Activated T-cell treated with anti-CD3 and anti-CD28 coated beads, Interleukin-2, amount 50 U/mL, for 72 hours (primary cell): ENCODE results near the gene PPOX. TPM values are rescaled to one million over a fixed set of nuclear protein-coding genes. Genes with fewer than 3 reads are reported as not detected.

Experiments
- ATAC-seq, 2 donors: fragments of 150-1000 bp; cut with Tn5 transposase; replicated peaks in 1 of 2; 2 replicates each; pipeline ENCODE4 v1.10.0; 2021; ENCODE audit warnings: moderate library complexity in 2 of 2, mild to moderate bottlenecking in 1 of 2
- DNase-seq, 2 donors: peaks; one replicate each; pipeline ENCODE4 v3.0.0; 2021 to 2022; ENCODE audit warnings: mixed read lengths in 1 of 2
- H3K27ac Mint-ChIP-seq: one replicate; pipeline ENCODE4 v1.8.0; 2022; ENCODE audit warnings: mild to moderate bottlenecking, moderate library complexity, mixed read lengths
- H3K27me3 Mint-ChIP-seq: one replicate; pipeline ENCODE4 v1.8.0; 2022; ENCODE audit warnings: low read depth, mixed read lengths
- H3K36me3 Mint-ChIP-seq, 2 donors: one replicate each; pipeline ENCODE4 v1.8.0; 2022; ENCODE audit warnings: mixed read lengths in 2 of 2, mild to moderate bottlenecking in 1 of 2; ENCODE audit not compliant: insufficient read depth in 2 of 2
- H3K4me1 Mint-ChIP-seq: one replicate; pipeline ENCODE4 v1.8.0; 2022; ENCODE audit warnings: low read depth, mixed read lengths
- H3K4me3 Mint-ChIP-seq, 2 donors: one replicate each; pipeline ENCODE4 v1.8.0; 2022; ENCODE audit warnings: mild to moderate bottlenecking in 2 of 2, mixed read lengths in 2 of 2, moderate library complexity in 2 of 2
- H3K9me3 Mint-ChIP-seq, 2 donors: one replicate each; pipeline ENCODE4 v1.8.0; 2022; ENCODE audit warnings: mixed read lengths in 2 of 2
- total RNA-seq, 2 donors: library from RNA; stranded (reverse); gene quantifications; one replicate each; pipeline ENCODE4 v1.2.3, GENCODE V29; 2022

The PPOX gene
- total RNA-seq, result 10 to 100 TPM; 35.3 to 45.9 TPM

DNA sequence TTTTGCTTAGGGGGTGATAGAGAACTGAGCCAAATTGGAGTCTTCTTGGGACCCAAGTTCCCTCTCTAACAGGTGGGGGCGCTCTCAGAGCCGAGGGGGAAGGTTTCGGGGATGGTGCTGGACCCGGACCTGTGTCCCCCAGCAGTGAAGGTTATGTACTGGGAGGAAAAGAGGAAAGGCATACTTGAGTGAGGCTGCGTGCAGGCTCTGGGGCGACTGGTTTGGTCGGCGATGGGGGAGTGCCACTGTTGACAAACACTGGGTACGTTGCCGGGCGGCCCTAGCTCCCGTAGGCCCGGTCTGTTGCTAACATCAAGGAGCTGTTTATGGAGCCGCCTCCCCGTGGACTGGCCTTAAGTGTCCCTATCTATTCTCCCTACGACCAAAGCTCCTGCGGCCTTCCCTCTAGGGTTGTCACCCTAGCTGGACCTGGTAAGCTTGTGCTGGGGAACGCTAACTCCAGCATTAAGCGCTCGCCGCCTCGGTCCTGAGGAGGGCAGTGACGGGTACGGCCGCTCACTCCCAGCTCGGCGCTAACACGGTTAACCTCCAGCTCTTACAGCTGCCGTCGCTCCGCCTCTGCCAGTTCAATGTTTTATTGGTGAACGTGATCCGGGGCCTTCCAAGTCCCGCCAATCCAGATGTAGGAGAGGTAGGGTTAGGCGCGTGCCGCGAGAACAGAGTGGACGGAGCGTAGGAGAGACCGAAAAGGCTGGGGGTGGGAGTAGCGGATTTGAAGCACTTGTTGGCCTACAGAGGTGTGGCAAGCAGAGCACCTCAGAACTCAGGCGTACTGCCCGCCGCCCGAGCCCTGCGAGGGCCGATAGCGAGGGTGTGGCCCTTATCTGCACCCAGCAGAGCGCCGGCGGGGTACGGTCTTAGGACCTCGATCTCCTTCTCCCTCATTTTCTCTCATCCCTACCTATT is at the start of gene PPOX:
PPOX (plus strand) TSS at position 685 of the 927 bp plus-strand sequence. CDS start 422 bp downstream, outside the sequence.
- peak within 1 kb of the TSS; percentile 92 for H3K27ac Mint-ChIP-seq
- H3K4me1 Mint-ChIP-seq, result peaks cover 58% of the 10 kb centered on the region
- H3K36me3 Mint-ChIP-seq, result peaks cover 0 to 13% of the 10 kb centered on the region in 2 donors
- peak; percentile 95 for ATAC-seq
- H3K4me3 Mint-ChIP-seq, result peak within 1 kb of the TSS; percentile 92 to 96
- no peaks in the 10 kb centered on the region for H3K9me3 Mint-ChIP-seq
- peak; percentile 93 to 97 for DNase-seq
- no peaks in the 10 kb centered on the region for H3K27me3 Mint-ChIP-seq

DNA sequence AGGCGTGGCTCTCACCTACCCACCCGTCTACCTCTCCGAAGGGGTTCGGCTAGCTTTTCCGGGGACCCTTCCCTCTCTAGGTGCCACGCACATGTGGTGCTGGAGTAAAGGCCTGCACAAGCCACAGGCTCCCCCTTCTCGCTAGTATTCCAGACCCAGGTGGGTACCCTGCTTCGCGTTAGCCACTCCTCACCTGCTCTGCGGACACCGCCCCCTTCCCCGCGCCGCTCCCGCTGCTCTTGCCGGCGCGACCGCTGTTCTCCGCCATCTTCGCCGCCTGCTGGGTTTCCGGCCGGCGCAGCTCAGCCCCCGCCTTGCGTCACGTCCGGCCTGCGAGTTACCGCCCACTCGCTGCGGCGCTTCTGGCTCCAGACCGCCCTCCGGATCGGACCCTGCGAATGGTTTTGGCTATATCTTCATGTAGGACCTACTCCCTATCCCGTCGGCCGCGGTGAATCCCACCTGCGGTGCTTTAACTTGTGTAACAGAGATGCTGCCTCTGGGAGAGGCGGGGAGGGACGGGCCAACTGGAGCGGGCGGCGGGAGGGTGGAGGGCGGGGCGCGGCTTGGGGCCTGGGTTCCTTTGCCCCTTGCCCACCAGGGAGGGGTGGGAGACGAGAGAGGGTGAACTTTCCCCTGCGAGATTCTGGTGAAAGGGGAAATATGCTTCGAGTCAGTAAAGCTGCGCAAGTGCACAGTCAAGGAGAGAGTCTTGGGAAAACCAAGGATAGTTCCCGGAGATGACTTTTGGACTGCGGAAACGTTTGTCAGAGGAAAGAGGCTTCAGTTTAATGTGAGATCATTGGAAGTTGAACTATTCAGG is 48.3 kb upstream of the PPOX start, which contains the start of the genes NIT1 and PFDN2:
NIT1 (plus strand) TSS at position 347 of the 823 bp plus-strand sequence; CDS start at position 419, 72 bp downstream.
PFDN2 (minus strand) TSS at position 279 of the 823 bp plus-strand sequence; CDS start at position 268, 11 bp downstream.
- ATAC-seq (peak; percentile 66 to 69), DNase-seq (peak; percentile 92)
- H3K9me3 Mint-ChIP-seq, result no peaks in the 10 kb centered on the region
- peak within 1 kb of the TSS; percentile 97 for H3K27ac Mint-ChIP-seq
- peaks cover 70% of the 10 kb centered on the region for H3K4me1 Mint-ChIP-seq
- peaks cover 21 to 37% of the 10 kb centered on the region in 2 donors for H3K36me3 Mint-ChIP-seq
- H3K4me3 Mint-ChIP-seq, result peak within 1 kb of the TSS; percentile 96 to 97
- H3K27me3 Mint-ChIP-seq, result no peaks in the 10 kb centered on the region

DNA sequence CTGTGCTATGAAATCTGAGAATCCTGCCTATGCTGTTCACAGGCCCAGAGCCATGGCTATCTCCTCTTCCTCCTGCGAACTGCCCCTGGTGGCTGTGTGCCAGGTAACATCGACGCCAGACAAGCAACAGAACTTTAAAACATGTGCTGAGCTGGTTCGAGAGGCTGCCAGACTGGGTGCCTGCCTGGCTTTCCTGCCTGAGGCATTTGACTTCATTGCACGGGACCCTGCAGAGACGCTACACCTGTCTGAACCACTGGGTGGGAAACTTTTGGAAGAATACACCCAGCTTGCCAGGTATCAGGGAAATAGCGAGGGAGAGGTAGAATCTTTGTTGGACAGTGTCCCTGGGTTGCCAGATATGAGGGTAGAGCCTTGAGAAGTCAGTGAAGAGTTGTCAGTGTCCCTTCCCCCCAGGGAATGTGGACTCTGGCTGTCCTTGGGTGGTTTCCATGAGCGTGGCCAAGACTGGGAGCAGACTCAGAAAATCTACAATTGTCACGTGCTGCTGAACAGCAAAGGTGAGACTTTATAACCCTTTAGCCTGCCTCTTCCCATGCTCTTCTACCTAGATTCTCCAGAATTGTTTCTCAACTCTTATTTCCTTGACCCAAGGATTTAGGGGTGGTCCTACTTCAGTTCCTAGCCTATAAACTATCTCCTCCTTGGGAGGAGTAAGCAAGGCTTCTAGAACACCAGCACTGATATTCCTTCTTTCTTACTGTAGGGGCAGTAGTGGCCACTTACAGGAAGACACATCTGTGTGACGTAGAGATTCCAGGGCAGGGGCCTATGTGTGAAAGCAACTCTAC is 46.9 kb upstream of the PPOX start:
- ATAC-seq (peak; percentile 47 to 53), DNase-seq (peak; percentile 68 to 77)
- Mint-ChIP-seq H3K36me3 (peaks cover 19 to 40% of the 10 kb centered on the region in 2 donors), H3K27ac (peak overlapping the region; percentile 96), H3K4me1 (peaks cover 56% of the 10 kb centered on the region), H3K4me3 (peak overlapping the region; percentile 96 to 97), H3K27me3 (no peaks in the 10 kb centered on the region), H3K9me3 (no peaks in the 10 kb centered on the region)

DNA sequence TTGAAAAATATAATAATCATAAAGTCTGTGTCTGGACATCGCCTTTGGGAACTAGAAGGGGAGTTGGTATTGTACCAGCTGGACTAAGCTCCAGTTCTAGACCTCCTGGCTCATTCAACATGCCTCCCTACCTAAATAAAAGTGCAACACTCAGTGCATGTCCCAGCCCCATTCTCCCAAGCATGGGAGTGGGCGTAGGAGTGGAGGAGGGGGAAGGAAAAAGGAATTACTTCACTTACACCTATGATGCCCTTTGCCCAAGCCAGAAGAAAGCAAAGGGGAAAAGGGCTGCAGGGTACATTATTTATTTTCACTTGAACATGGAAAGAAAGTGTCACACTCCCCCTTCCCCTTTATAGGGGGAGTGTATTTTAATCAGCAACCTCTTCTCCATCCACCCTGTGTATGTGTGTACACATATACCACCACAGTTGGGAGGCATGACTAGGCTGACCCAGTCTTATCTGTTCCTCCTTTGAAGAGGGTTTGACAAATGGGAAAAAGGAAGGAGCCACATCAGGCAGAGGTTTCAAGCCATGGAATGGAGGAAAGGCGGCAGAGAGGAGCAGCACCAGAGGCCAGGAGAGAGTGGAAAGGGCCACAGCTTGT is 45.1 kb upstream of the PPOX start:
- ATAC-seq (no peak), DNase-seq (no peak)
- Mint-ChIP-seq H3K4me3 (no peak overlapping the region), H3K27me3 (no peaks in the 10 kb centered on the region), H3K4me1 (peaks cover 44% of the 10 kb centered on the region), H3K36me3 (peaks cover 18 to 39% of the 10 kb centered on the region in 2 donors), H3K9me3 (no peaks in the 10 kb centered on the region), H3K27ac (peak overlapping the region; percentile 44)

DNA sequence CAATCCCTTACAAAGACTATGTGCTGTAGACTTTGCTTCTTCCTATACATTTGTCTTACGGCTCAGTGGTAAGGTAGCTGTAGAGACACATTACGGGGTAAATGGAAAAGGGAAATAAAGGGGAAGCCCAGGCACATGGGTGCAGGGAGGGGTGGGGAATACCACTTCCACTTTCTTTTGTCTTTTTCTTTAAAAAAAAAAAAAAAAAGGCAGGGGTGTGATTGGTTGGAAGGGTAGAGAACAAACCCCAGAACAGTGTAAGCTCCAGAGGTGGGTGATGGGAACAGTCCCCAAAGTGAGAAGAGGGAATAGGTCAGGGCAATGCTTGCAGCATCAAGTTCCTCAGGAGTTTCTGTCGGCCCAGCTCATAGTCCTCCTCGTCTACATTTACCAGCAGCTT is 44.4 kb upstream of the PPOX start:
- H3K4me1 Mint-ChIP-seq, result peaks cover 43% of the 10 kb centered on the region
- H3K27ac Mint-ChIP-seq, result peak overlapping the region; percentile 44
- H3K27me3 Mint-ChIP-seq, result no peaks in the 10 kb centered on the region
- DNase-seq (no peak), ATAC-seq (no peak)
- H3K9me3 Mint-ChIP-seq, result no peaks in the 10 kb centered on the region
- peaks cover 21 to 43% of the 10 kb centered on the region in 2 donors for H3K36me3 Mint-ChIP-seq
- H3K4me3 Mint-ChIP-seq, result no peak overlapping the region

DNA sequence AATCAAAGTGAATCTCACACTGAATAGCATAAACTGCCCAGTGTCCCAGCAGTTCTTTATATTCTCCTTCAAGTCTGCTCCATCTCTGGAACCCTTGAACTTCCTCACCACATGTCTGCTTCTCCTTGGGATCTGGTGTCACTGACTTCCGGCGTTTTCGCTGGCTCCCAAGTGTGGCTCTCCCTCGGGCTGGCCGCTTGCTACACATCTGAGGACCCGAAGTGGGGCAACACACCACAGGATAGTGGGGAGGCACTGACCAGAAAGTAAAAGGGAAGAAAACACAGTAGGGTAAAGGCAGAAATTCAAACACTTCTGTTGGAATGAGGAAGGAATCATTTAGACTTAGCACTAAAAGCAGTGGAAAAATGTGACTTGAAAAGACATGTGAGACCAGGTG is 43.3 kb upstream of the PPOX start:
- Mint-ChIP-seq H3K27ac (peak overlapping the region; percentile 47), H3K9me3 (no peaks in the 10 kb centered on the region), H3K36me3 (peaks cover 20 to 47% of the 10 kb centered on the region in 2 donors), H3K4me3 (no peak overlapping the region), H3K27me3 (no peaks in the 10 kb centered on the region), H3K4me1 (peaks cover 50% of the 10 kb centered on the region)
- ATAC-seq (no peak), DNase-seq (no peak)

DNA sequence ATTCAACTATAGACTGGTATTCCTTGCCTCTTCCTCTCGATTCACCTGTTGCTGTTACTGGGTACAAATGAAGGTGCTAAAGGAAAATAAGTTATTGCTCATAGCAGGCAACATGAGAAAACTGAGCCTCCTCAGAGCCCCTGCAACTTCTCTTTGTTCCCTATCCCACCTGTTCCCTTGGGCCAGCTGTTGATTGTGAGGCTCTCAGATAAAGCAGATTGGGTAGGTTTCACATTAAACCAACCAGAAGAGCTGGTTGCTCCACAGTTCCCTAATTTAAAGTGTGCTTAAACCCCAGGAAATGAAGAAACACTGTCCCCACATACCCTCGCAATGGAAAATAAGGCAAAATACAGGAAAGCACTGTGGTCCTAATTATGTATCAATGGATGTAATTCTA is 38.6 kb upstream of the PPOX start:
- H3K27ac Mint-ChIP-seq, result peak overlapping the region; percentile 64
- H3K36me3 Mint-ChIP-seq, result peaks cover 16 to 44% of the 10 kb centered on the region in 2 donors
- DNase-seq, result no peak
- no peak for ATAC-seq
- no peaks in the 10 kb centered on the region for H3K27me3 Mint-ChIP-seq
- no peak overlapping the region for H3K4me3 Mint-ChIP-seq
- peaks cover 60% of the 10 kb centered on the region for H3K4me1 Mint-ChIP-seq
- no peaks in the 10 kb centered on the region for H3K9me3 Mint-ChIP-seq

DNA sequence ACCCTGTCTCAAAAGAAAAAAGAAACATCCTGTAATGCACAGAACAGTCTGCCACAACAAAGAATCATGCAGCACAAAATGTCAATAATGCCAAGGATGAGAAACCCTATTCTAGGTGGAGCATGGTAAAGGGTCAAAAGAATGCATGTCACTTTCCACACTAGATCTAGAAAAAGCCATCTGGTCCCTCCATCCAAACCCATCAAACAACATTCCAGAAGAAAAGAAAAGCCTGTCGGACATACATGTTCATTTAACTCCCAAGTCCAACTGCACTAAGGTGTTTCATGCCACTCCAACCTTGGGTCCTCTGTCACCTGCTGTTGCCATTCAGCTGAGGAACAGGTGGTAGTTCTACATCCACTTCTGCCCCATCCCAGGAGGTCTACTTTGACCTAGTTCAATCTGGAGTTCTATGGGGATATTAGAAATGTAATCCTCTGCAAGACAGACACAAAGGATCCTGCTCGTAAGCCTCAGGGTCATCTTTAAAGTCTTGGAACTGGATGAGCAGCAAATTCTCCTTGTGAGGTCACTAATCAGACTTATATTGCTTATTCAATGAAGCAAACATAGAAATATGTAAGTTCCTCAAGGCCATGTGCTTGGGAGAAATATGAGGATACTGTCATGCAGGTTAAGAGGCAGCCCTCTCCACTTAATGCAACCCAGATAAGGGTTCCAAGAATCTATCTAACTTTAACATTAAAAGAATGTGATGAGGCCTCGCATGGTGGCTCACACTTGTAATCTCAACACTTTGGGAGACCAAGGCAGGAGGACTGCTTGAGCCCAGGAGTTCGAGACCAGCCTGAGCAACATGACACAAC is 37.4 kb upstream of the PPOX start:
- peaks cover 60% of the 10 kb centered on the region for H3K4me1 Mint-ChIP-seq
- H3K36me3 Mint-ChIP-seq, result peaks cover 13 to 36% of the 10 kb centered on the region in 2 donors

DNA sequence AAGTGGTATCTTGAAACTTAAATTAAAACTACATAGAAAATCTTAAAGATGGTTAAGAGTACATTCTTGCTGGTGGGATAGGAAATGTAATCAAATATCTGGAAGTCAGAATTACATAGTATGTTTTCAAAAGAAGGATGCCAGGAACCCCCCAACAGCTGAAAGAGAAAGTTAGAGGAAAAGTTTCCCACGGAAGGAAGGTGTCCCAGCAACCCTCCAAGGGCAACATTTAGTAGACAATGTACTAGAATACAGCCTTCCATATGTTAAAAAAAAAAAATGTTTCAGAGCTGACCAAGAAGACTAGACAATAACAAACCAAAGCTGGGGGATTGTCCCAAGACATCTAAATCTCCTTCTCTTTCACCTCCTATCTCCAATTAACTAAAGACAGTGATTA is 36.0 kb upstream of the PPOX start:
- Mint-ChIP-seq H3K36me3 (peaks cover 13 to 31% of the 10 kb centered on the region in 2 donors), H3K4me3 (no peak overlapping the region), H3K27ac (peak overlapping the region; percentile 99), H3K27me3 (no peaks in the 10 kb centered on the region), H3K9me3 (no peaks in the 10 kb centered on the region), H3K4me1 (peaks cover 60% of the 10 kb centered on the region)
- ATAC-seq (no peak), DNase-seq (no peak)

More for the DNA sequence above, 37.4 kb upstream of the PPOX start:
- ATAC-seq (no peak), DNase-seq (no peak)
- Mint-ChIP-seq H3K27me3 (no peaks in the 10 kb centered on the region), H3K9me3 (no peaks in the 10 kb centered on the region), H3K4me3 (no peak overlapping the region), H3K27ac (no peak overlapping the region)

DNA sequence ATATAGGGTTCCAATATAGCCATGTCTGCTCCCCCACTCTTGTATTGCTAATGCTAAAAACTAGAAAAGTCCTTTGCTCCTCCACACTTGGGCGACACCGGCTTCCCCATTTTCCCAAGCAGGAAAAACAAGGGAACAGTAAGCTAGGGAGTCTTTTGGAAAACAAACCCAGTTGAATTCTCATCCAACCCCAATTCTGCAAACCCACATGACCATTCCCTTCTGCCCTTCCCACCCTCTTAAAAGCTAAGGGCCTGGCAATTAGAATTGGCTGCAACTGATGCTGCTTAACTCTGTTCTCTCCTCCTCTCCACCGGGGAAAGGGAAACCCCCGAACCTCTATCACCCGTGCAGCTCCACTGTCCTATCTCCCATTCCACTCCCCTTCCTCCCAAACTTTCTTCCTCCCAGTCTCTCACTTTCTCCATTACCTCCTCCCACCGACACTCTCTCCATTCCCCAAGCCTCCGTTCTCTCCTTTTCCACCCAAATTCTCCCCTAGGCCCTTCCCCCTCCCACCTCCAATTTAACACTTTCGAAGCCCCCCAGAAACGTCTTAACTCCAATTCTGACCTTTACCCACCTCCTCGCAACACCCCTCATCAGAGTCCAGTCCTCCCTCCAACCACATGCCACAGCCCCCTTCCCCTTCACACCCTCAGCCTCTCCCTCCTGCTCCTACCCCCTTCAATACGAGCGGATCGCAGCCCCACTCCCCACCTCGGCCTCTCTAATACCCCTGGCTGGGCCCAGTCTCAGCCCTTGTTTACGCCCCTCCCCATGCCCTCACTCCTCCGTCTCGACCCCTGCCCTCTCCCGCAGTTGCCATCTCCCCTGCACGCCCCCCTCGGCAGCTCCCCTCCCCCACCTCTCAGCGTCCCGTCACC is 34.5 kb upstream of the PPOX start:
- no peaks in the 10 kb centered on the region for H3K27me3 Mint-ChIP-seq
- H3K27ac Mint-ChIP-seq, result peak overlapping the region; percentile 99
- H3K4me1 Mint-ChIP-seq, result peaks cover 50% of the 10 kb centered on the region
- DNase-seq (no peak), ATAC-seq (no peak)
- peaks cover 5 to 22% of the 10 kb centered on the region in 2 donors for H3K36me3 Mint-ChIP-seq
- no peak overlapping the region for H3K4me3 Mint-ChIP-seq
- no peaks in the 10 kb centered on the region for H3K9me3 Mint-ChIP-seq
